ENCODE results near the gene SND1. TPM values are rescaled to one million over a fixed set of nuclear protein-coding genes. Genes with fewer than 3 reads are reported as not detected.
A peak's percentile ranks its signal among the peaks of the same experiment; 100 is the strongest.

Gene SND1
- total RNA-seq, 3 donors from 2014 or later, result 260 to 267 (median 267) TPM

DNA sequence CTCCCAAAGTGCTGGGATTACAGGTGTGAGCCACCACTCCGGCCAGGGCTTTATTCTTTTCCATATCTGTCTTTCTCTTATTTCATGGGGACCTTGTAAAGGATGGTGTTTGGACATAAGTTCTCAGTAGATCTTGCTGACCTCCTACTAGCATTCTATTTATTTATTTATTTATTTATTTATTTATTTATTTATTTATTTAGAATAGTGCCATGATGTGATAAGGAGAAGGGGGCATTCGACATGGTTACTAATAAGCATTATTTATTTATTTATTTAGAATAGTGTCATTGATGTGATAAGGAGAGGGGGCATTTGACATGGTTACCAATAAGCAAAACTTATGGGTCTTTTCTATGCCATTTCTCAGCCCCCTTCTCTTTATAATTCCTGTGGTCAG lies 202.4 kb downstream of the SND1 start:
- DNase-seq (no peak), ATAC-seq (no peak)
- Mint-ChIP-seq H3K4me1 (ENCODE audit: low read depth) (peaks cover 63% of the 10 kb centered on the region), H3K9me3 (no peaks in the 10 kb centered on the region), H3K4me3 (no peak overlapping the region), H3K36me3 (ENCODE audit: insufficient read depth) (peaks cover 26% of the 10 kb centered on the region), H3K27me3 (ENCODE audit: low read depth) (peaks cover 4% of the 10 kb centered on the region)

DNA sequence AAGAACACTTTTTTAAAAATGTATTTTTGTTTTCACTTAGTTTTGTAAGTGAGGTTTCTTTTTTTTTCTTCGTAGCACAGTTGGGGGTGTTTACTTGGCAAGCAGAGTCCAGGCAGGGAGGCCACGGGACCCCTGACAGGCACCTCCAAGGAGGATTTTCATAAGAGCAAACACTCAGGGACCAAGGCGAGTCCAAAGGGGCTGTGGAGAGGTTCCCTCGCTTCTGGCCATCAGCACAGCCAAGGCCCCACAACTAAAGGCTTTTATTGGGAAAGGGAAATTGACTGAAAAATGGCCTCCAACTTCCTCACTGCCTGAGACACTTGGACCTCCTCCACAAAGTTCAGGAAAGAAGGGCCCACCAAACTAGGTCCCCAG lies 205.5 kb downstream of the SND1 start:
- no peak overlapping the region for H3K4me3 Mint-ChIP-seq
- no peaks in the 10 kb centered on the region for H3K9me3 Mint-ChIP-seq
- peaks cover 14% of the 10 kb centered on the region for H3K36me3 Mint-ChIP-seq (ENCODE audit: insufficient read depth)
- no peak for DNase-seq
- peaks cover 55% of the 10 kb centered on the region for H3K4me1 Mint-ChIP-seq (ENCODE audit: low read depth)
- peaks cover 4% of the 10 kb centered on the region for H3K27me3 Mint-ChIP-seq (ENCODE audit: low read depth)
- no peak for ATAC-seq

GRCh38 chr7:127858091-127858914 lies 206.3 kb downstream of the SND1 start:
- peaks cover 18% of the 10 kb centered on the region for H3K36me3 Mint-ChIP-seq (ENCODE audit: insufficient read depth)
- H3K4me1 Mint-ChIP-seq (ENCODE audit: low read depth), result peaks cover 52% of the 10 kb centered on the region
- peaks cover 4% of the 10 kb centered on the region for H3K27me3 Mint-ChIP-seq (ENCODE audit: low read depth)
- ATAC-seq, result no peak
- H3K4me3 Mint-ChIP-seq, result no peak overlapping the region
- no peak for DNase-seq
- H3K9me3 Mint-ChIP-seq, result no peaks in the 10 kb centered on the region

DNA sequence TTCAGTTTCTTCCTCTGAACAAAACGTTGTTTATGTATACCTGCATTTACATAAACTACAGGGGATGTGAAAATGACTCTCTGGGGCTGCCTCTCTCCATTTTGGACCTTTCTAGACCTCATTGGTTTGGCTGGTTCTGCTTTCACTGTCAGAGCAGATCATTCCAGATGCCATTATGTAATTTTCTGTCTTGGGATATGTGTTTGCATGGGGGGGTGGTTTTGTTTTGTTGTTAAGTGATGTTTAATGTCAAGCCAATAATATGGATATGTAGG lies 206.9 kb downstream of the SND1 start:
- ATAC-seq, result no peak
- peaks cover 53% of the 10 kb centered on the region for H3K4me1 Mint-ChIP-seq (ENCODE audit: low read depth)
- H3K36me3 Mint-ChIP-seq (ENCODE audit: insufficient read depth), result peaks cover 22% of the 10 kb centered on the region
- H3K27me3 Mint-ChIP-seq (ENCODE audit: low read depth), result peaks cover 4% of the 10 kb centered on the region
- no peak overlapping the region for H3K4me3 Mint-ChIP-seq
- H3K9me3 Mint-ChIP-seq, result no peaks in the 10 kb centered on the region
- DNase-seq, result no peak

- peaks cover 54% of the 10 kb centered on the region for H3K4me1 Mint-ChIP-seq (ENCODE audit: low read depth)
- DNase-seq (no peak), ATAC-seq (no peak)
- H3K4me3 Mint-ChIP-seq, result no peak overlapping the region
- H3K27me3 Mint-ChIP-seq (ENCODE audit: low read depth), result peaks cover 4% of the 10 kb centered on the region
- peaks cover 24% of the 10 kb centered on the region for H3K36me3 Mint-ChIP-seq (ENCODE audit: insufficient read depth)
- H3K9me3 Mint-ChIP-seq, result no peaks in the 10 kb centered on the region
Observed at GRCh38 chr7:127859330-127859729, 207.3 kb downstream of the SND1 start.

DNA sequence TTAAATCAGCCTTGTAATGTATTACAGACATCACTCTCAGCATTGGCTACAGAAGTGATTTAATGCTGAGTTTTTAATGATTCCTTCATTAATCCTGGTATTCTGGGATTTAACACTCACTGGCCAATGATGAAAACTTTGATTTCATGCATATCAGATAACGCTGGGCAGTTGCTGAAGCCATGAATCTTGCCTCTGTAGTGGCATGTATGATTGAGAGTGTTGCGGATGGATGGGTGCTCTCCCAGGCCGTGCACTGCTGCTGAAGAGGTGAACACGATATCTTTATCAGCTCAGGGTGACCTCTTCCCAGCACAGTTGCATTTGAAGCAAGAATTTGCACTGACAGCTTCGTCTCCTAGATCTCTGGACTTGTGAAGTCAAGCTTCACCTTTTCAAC lies 210.5 kb downstream of the SND1 start:
- H3K27me3 Mint-ChIP-seq (ENCODE audit: low read depth), result no peaks in the 10 kb centered on the region
- ATAC-seq (no peak), DNase-seq (no peak)
- peaks cover 53% of the 10 kb centered on the region for H3K4me1 Mint-ChIP-seq (ENCODE audit: low read depth)
- H3K4me3 Mint-ChIP-seq, result no peak overlapping the region
- no peaks in the 10 kb centered on the region for H3K9me3 Mint-ChIP-seq
- peaks cover 42% of the 10 kb centered on the region for H3K36me3 Mint-ChIP-seq (ENCODE audit: insufficient read depth)

- H3K27me3 Mint-ChIP-seq (ENCODE audit: low read depth), result no peaks in the 10 kb centered on the region
- peaks cover 44% of the 10 kb centered on the region for H3K36me3 Mint-ChIP-seq (ENCODE audit: insufficient read depth)
- no peak overlapping the region for H3K4me3 Mint-ChIP-seq
- peaks cover 47% of the 10 kb centered on the region for H3K4me1 Mint-ChIP-seq (ENCODE audit: low read depth)
- no peak for DNase-seq
- ATAC-seq, result no peak
- no peaks in the 10 kb centered on the region for H3K9me3 Mint-ChIP-seq
Observed at GRCh38 chr7:127863082-127863481, 211.1 kb downstream of the SND1 start.

- Mint-ChIP-seq H3K4me3 (no peak overlapping the region), H3K4me1 (ENCODE audit: low read depth) (peaks cover 27% of the 10 kb centered on the region), H3K36me3 (ENCODE audit: insufficient read depth) (peaks cover 42% of the 10 kb centered on the region), H3K27me3 (ENCODE audit: low read depth) (no peaks in the 10 kb centered on the region), H3K9me3 (no peaks in the 10 kb centered on the region)
- ATAC-seq, result no peak
- DNase-seq, result no peak
Observed at GRCh38 chr7:127865466-127865865, 213.5 kb downstream of the SND1 start.

DNA sequence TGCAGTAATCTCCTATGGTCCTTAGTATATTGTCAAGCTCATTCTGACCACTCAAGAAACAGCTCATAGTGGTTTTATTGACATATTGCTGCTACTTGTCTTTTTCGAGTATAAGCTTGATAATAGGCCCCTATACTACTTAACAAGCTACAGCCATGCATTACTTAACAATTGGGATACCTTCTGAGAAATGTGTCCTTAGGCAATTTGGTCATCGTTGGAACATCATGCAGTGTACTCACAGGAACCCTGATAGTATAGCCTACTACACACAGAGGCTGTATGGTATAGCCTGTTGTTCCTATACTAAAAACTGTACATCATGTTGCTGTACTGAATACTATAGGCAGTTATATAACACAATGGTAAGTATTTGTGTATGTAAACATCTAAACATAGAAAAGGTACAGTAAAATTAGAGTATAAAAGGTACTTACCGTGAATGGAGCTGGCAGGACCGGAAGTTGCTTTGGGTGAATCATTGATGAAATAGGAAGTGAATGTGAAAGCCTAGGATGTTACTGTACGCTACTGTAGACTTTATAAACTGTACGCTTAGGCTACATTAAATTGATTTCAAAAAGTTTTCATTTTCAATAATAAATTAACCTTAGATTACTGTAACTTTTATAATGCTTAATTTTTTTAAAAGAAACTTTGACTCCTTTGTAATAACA lies 218.4 kb downstream of the SND1 start:
- H3K4me1 Mint-ChIP-seq (ENCODE audit: low read depth), result peaks cover 30% of the 10 kb centered on the region
- no peaks in the 10 kb centered on the region for H3K9me3 Mint-ChIP-seq
- DNase-seq (no peak), ATAC-seq (no peak)
- H3K4me3 Mint-ChIP-seq, result no peak overlapping the region
- H3K36me3 Mint-ChIP-seq (ENCODE audit: insufficient read depth), result peaks cover 33% of the 10 kb centered on the region
- no peaks in the 10 kb centered on the region for H3K27me3 Mint-ChIP-seq (ENCODE audit: low read depth)

DNA sequence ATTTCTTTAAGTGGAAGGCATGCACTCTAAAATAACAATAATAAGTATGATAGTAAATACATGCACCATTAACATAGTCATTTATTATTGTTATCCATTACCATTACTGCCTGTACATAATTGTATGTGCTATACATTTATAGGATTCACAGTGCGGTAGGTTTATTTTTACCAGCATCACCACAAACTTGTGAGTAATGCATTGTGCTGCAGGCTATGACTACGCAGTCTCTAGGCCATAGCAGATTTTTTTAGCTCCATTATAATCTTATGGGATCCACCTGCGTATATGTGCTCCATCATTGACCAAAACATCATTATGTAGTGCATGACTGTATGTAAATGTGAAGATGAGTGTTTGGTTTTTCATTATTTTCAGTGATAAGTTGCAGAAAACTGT lies 219.2 kb downstream of the SND1 start:
- Mint-ChIP-seq H3K36me3 (ENCODE audit: insufficient read depth) (peaks cover 32% of the 10 kb centered on the region), H3K4me1 (ENCODE audit: low read depth) (peaks cover 26% of the 10 kb centered on the region), H3K27me3 (ENCODE audit: low read depth) (no peaks in the 10 kb centered on the region), H3K4me3 (no peak overlapping the region), H3K9me3 (no peaks in the 10 kb centered on the region)
- ATAC-seq, result no peak
- DNase-seq, result no peak

DNA sequence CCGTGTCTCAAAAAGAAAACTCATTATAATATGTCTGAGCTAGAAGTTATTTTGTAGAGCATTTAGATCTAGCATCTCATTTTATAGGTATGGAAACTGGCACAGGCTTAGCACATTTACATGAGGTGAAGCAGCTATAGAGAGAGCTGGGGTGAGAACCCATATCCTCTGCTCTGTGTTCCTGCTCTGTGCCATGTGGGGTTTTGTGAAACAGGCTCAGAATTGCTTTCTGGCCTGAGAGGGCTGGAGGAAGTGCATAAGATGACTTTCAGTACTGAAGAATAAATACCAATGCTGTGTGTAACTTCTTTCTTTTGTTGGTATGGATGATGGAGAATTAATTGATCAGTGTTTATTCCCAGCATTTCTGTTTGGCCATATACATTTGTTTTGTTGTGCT lies 220.1 kb downstream of the SND1 start:
- H3K4me1 Mint-ChIP-seq (ENCODE audit: low read depth), result peaks cover 21% of the 10 kb centered on the region
- ATAC-seq (no peak), DNase-seq (no peak)
- no peak overlapping the region for H3K4me3 Mint-ChIP-seq
- peaks cover 25% of the 10 kb centered on the region for H3K36me3 Mint-ChIP-seq (ENCODE audit: insufficient read depth)
- H3K9me3 Mint-ChIP-seq, result no peaks in the 10 kb centered on the region
- no peaks in the 10 kb centered on the region for H3K27me3 Mint-ChIP-seq (ENCODE audit: low read depth)

DNA sequence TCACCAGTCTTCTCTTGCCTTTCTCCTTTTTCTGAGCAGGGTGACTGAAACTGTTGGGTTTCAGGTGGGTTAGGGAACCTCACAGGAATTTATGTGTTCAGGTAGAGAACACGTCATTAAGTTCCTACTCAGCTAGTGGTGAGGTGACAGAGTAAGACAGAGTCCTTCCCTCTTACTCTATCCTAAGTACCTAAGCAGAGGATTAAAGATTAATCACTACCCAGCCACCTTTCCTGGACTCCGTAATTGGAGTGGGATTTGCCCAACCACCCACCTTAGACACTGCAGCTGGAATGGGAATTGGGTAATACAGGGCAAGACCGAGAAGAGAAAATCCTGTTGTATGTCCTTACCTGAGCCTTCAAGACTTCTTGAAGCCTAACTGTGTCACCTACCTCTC lies 221.2 kb downstream of the SND1 start:
- Mint-ChIP-seq H3K4me1 (ENCODE audit: low read depth) (peaks cover 21% of the 10 kb centered on the region), H3K9me3 (no peaks in the 10 kb centered on the region), H3K36me3 (ENCODE audit: insufficient read depth) (peaks cover 20% of the 10 kb centered on the region), H3K27me3 (ENCODE audit: low read depth) (no peaks in the 10 kb centered on the region), H3K4me3 (no peak overlapping the region)
- DNase-seq (no peak), ATAC-seq (no peak)

- H3K36me3 Mint-ChIP-seq (ENCODE audit: insufficient read depth), result peaks cover 16% of the 10 kb centered on the region
- ATAC-seq (peak; percentile 81 to 86), DNase-seq (no peak)
- no peaks in the 10 kb centered on the region for H3K27me3 Mint-ChIP-seq (ENCODE audit: low read depth)
- no peaks in the 10 kb centered on the region for H3K9me3 Mint-ChIP-seq
- H3K4me3 Mint-ChIP-seq, result no peak overlapping the region
- H3K4me1 Mint-ChIP-seq (ENCODE audit: low read depth), result peaks cover 18% of the 10 kb centered on the region
Observed at GRCh38 chr7:127873715-127874636, 222.0 kb downstream of the SND1 start.

GRCh38 chr7:127874951-127875608 lies 223.1 kb downstream of the SND1 start:
- no peak overlapping the region for H3K4me3 Mint-ChIP-seq
- H3K27me3 Mint-ChIP-seq (ENCODE audit: low read depth), result no peaks in the 10 kb centered on the region
- H3K36me3 Mint-ChIP-seq (ENCODE audit: insufficient read depth), result peaks cover 14% of the 10 kb centered on the region
- ATAC-seq (no peak), DNase-seq (no peak)
- H3K9me3 Mint-ChIP-seq, result no peaks in the 10 kb centered on the region
- H3K4me1 Mint-ChIP-seq (ENCODE audit: low read depth), result peaks cover 21% of the 10 kb centered on the region
